GM19043 (cell line): Measurements from ENCODE around the gene FGFR3.

Experiments used
- ATAC-seq: cut with Tn5 transposase; IDR thresholded peaks from one replicate; pipeline ENCODE4 v1.9.1; 2021; ENCODE audit warnings: low read depth; ENCODE audit not compliant: unreplicated experiment

FGFR3 gene

GRCh38 chr4:1786544-1787362 is 6.3 kb upstream of the FGFR3 start:
- no peak for ATAC-seq

- ATAC-seq = no peak
Measured at GRCh38 chr4:1787411-1788077, 5.5 kb upstream of the FGFR3 start.

DNA sequence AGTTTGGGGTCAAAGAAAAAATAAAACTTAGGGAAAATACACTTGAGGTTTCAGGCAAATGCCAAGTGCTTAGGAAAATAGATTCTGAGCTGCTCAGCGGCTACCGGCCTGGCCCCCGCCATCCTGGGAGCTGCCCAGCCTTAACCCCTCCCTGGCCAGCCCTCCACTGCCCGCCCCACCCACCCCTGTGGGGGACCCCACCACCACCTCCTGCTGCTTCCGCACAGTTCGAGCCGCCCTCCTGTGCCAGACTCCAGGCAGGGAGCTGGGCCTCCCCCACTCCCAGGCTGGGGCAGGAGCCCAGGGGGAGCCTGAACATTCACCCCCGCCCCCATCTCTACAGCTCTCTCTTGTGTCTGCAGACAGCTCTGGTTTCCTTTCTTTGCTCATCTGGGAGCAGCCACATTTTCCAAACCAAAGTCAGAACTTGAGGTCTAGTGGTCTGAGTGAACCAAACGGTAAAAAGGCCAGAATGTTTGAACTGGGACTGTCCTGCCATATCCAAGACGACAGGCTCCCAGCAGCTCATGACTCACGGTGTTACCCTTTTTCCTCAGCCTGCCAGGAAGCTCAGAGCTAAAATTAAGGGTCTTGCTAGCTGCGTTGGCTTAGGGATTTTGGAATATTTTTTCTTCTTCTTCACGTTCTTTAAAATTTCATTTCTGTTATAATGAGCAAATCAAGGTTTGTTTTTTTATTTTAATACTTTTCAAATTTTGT is 4.7 kb upstream of the FGFR3 start:
- ATAC-seq = no peak

- no peak for ATAC-seq
Measured at GRCh38 chr4:1789552-1789951, 3.5 kb upstream of the FGFR3 start.

- ATAC-seq = no peak
Measured at GRCh38 chr4:1790005-1790404, 3.1 kb upstream of the FGFR3 start.

- ATAC-seq = no peak
Measured at GRCh38 chr4:1792158-1792831, 798 bp upstream of the FGFR3 start.

DNA sequence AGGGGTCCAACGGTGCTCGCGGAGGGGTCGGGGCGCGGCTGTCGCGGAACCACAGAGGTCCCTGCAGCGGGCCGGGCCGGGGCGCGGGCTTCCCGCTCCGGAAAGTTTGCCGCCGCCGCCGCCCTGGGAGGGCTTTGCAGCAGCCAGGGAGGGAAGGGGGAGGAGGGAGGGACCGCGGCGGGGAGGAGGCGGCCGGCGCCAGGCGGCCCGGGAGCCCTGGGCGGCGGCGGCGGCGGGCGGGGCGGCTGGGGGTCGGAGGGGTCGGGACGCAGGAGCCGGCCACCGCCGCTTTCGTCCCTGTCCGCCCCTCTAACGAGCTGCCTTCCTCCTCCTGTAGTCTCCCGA is 375 bp downstream of the FGFR3 start:
- ATAC-seq = no peak

DNA sequence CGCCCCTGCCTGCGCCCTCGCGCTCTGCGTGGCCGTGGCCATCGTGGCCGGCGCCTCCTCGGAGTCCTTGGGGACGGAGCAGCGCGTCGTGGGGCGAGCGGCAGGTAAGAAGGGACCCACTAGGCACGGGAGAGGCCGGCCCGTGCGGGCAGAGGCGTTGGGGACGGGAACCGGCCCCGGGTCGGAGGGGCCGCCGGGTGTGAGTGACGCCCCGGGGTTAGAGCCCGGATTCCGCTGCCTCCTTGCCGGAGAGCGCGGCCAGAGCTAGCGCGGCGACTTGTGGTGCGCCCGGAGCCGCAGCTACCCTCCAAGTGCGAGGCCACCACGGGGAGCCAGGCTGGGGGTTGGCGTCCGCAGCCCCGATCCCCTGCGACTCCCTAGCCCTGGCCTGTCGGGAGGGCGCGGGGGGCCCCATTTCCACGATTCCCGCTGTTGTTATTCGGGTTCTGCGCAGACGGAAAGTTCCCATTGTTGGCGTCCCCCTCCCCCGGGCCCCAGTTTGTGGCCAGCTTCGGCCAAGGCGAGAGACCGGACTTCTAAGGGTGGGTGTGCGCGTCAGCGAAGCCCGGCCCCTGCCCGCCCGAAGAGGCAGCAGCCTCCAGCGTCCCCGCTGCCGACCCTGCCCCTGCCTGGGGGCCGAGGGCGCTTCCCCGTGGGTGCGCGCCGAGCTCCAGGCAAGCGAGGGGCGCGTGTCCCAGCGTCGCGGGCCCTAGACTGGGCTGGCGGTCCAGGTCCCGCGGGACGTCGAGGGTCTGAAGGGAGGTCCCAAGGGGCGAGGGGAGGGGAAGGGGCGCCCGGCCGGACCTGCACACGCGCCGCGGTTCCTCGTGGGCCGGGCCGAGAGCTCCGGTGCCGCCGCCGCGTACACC is 1.1 kb downstream of the FGFR3 start:
- no peak for ATAC-seq

DNA sequence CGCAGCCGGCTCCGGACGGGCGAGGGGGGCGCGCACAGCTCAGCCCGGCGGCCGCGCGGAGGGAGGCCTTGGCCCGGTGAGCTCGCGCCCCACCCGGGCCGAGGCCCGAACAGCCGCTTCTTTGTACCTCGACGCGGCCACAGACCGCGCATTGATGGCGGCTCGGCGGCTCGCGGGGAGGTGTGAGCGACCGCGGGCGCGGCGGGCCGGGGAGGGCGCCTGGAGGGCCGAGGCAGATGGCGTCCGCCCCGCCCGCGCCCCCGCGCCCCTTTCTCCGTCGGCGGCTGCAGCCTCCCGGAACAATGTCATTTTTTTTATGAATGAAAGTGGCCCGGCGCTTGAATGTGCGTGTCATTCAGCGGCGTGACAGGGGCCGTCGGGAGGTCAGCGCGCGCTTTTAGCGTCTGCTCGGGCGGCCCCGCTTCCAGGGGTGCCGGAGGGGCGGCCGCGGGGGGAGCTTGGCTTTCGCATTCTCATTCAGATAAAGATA is 1.8 kb downstream of the FGFR3 start:
- no peak for ATAC-seq

DNA sequence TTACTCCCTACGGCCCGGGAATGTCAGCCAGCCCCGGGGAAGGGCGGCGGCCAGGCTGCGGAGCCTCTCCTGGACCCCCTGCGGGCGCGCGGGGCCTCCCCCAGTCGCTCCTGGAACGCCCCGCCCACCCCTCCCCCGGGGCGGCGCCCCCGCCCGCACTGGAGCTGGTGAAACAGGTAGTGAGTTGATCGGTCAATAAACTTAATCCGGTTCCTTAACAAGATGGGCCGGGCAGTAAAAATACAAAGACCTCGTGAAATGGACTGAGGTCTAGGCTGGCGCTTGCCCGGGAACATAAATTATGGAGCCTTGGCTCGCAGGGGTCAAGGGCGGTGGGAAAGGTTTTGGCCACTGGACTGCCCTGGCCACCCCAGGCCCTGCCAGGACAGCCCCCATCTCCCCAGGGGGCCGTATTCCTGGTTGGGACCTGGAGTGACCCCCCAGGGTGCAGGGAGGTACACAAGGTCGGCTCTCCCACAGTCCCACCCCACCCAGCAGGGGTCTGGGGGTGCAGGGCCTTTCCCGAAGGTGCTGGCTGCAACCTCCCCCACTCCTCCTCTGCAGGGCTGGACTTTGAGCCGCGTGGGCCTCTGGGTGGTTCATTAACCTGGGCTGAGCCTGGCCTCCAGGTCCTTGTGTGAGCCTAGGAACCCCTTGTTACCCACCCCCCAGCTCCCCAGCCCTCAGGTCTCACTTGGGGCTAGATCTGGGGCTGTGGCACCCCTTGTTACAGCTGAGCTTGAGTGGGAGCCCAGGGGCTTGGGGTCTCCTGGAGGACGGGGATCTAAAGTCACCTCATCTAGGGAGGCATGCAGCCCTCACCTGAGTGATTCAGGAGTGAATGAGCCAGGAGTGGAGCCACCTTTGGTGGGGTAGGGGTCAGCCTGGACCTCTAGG is 2.5 kb downstream of the FGFR3 start:
- ATAC-seq = no peak

- no peak for ATAC-seq
Measured at GRCh38 chr4:1796486-1797204, 3.6 kb downstream of the FGFR3 start.

DNA sequence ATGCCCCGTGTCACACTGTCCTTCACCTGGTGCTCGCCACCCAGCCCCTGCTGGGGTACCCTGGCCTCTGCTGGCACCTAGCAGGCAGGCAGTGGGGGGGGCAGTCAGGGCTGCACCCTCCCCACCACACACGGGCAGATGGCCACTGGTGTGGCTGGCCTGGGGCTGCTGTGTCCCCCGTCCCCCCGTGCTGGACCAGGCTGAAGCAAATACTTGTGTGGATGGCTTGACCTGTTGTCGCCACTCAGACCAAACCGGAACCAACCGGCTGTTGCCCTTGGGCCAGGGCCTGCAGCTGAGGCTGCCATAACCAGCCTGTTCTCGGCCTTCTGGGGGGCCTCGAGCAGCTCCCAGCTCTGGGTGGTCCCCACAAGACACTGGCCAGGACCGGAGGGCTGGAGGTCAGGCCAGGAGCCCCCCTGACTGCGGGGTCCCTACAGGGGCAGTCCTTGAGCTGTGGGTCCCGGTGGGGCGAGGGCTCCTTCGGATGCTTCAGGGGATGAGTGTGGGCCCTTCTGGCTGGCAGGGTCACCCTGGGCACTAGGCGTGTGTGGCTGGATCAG is 4.3 kb downstream of the FGFR3 start:
- ATAC-seq = no peak

GRCh38 chr4:1797861-1798579 is 4.9 kb downstream of the FGFR3 start:
- no peak for ATAC-seq

GRCh38 chr4:1798580-1799386 is 5.7 kb downstream of the FGFR3 start:
- ATAC-seq = no peak

DNA sequence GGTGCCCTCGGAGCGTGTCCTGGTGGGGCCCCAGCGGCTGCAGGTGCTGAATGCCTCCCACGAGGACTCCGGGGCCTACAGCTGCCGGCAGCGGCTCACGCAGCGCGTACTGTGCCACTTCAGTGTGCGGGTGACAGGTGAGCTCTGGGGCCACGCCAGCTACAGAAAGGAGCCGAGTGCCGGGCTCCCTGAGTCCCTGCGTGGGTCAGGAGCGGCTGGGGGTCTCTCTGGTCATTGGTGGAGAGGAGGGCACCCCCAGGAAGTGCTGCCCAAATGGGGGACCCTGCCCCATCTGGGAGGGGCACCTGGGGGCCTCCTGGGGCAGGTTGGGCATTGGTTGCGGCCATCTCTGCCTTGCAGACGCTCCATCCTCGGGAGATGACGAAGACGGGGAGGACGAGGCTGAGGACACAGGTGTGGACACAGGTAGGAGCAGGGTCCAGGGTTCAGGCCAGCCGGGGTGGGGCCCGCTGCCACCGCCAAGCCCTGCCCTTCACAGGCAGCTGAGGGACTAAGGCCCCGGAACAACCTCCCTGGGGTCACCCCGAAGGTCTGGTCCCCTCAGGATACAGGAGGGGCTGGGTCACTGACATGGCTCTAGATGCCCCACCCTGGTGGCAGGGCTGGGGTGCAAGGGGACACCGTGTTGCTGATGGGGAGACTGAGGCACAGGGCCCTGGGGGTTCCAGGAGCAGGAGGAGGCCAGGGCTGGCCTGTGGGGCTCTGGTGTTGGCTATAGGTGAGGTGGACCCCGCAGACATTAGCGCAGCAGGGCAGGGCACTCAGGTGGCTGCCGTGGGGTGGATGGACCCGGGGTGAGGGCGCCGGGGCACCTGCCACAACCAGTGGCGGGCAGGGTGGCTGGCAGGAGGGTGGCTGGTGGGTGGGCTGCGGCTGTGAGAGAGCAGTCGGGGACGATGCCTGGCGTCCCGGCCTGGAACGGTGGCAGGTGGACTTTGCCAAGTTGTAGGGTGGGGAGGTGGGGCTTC is 6.6 kb downstream of the FGFR3 start:
- ATAC-seq = no peak
